ENCODE measurements around the gene CELF4.

The CELF4 gene

GRCh38 chr18:37246779-37247340, 318.7 kb downstream of the CELF4 start:
- DNase-seq (ENCODE audit: low read depth in 2 of 2, low spot score in 1 of 2) = no peak

GRCh38 chr18:37244618-37245017, 321.0 kb downstream of the CELF4 start:
- DNase-seq (ENCODE audit: low read depth in 2 of 2, low spot score in 1 of 2) = no peak

GRCh38 chr18:37243741-37244140, 321.9 kb downstream of the CELF4 start:
- DNase-seq (ENCODE audit: low read depth in 2 of 2, low spot score in 1 of 2) = no peak

GRCh38 chr18:37242826-37243560, 322.6 kb downstream of the CELF4 start:
- DNase-seq (ENCODE audit: low read depth in 2 of 2, low spot score in 1 of 2) = no peak

GRCh38 chr18:37242091-37242490, 323.5 kb downstream of the CELF4 start:
- DNase-seq (ENCODE audit: low read depth in 2 of 2, low spot score in 1 of 2) = no peak

GRCh38 chr18:37238282-37239108, 327.1 kb downstream of the CELF4 start:
- DNase-seq (ENCODE audit: low read depth in 2 of 2, low spot score in 1 of 2) = no peak

GRCh38 chr18:37235583-37235982, 330.0 kb downstream of the CELF4 start:
- DNase-seq (ENCODE audit: low read depth in 2 of 2, low spot score in 1 of 2) = no peak

- DNase-seq (ENCODE audit: low read depth in 2 of 2, low spot score in 1 of 2) = no peak
Measured at GRCh38 chr18:37231251-37231650, 334.3 kb downstream of the CELF4 start.

GRCh38 chr18:37230768-37231167, 334.8 kb downstream of the CELF4 start:
- no peak for DNase-seq (ENCODE audit: low read depth in 2 of 2, low spot score in 1 of 2)

GRCh38 chr18:37225279-37225678, 340.3 kb downstream of the CELF4 start:
- DNase-seq (ENCODE audit: low read depth in 2 of 2, low spot score in 1 of 2) = no peak

GRCh38 chr18:37222999-37223378, 342.6 kb downstream of the CELF4 start:
- no peak for DNase-seq (ENCODE audit: low read depth in 2 of 2, low spot score in 1 of 2)

- DNase-seq (ENCODE audit: low read depth in 2 of 2, low spot score in 1 of 2) = no peak
Measured at GRCh38 chr18:37222354-37222998, 343.1 kb downstream of the CELF4 start.

GRCh38 chr18:37219257-37219656, 346.3 kb downstream of the CELF4 start:
- DNase-seq (ENCODE audit: low read depth in 2 of 2, low spot score in 1 of 2) = no peak

GRCh38 chr18:37218022-37218590, 347.5 kb downstream of the CELF4 start:
- DNase-seq (ENCODE audit: low read depth in 2 of 2, low spot score in 1 of 2) = no peak

GRCh38 chr18:37210781-37211180, 354.8 kb downstream of the CELF4 start:
- no peak for DNase-seq (ENCODE audit: low read depth in 2 of 2, low spot score in 1 of 2)

GRCh38 chr18:37207343-37207742, 358.3 kb downstream of the CELF4 start:
- no peak for DNase-seq (ENCODE audit: low read depth in 2 of 2, low spot score in 1 of 2)

GRCh38 chr18:37199741-37200140, 365.9 kb downstream of the CELF4 start:
- DNase-seq (ENCODE audit: low read depth in 2 of 2, low spot score in 1 of 2) = no peak
